Thyroid gland (tissue), 4 donors: ENCODE data around the gene PTPN22. TPM values are rescaled to one million over a fixed set of nuclear protein-coding genes. Genes with fewer than 3 reads are reported as not detected.

ENCODE experiments used
- DNase-seq, 2 donors: peaks; one replicate each; pipeline ENCODE4 v3.0.0-alpha.2; 2019
- H3K27ac ChIP-seq, 3 donors: fragments of 200-600 bp; sonication (generic); 1 replicate in 2 of 3; 2 replicates in 1 of 3; pipeline ENCODE4 v1.5.1; 2016 to 2019; ENCODE audit warnings: mild to moderate bottlenecking in 1 of 3, moderate library complexity in 1 of 3
- H3K27me3 ChIP-seq: fragments of 200-600 bp; sonication (generic); one replicate; pipeline ENCODE4 v1.5.1; 2019
- H3K36me3 ChIP-seq, 2 donors: fragments of 200-600 bp; sonication (generic); one replicate each; pipeline ENCODE4 v1.5.1; 2016 to 2019
- H3K4me1 ChIP-seq, 2 donors: fragments of 200-600 bp; sonication (generic); one replicate each; pipeline ENCODE4 v1.5.1; 2017 to 2019
- H3K4me3 ChIP-seq, 3 donors: fragments of 200-600 bp; sonication (generic); replicated peaks in 1 of 3; 1 replicate in 2 of 3; 2 replicates in 1 of 3; pipeline ENCODE4 v1.5.1; 2016; ENCODE audit warnings: mild to moderate bottlenecking in 1 of 3
- H3K9me3 ChIP-seq: fragments of 200-600 bp; sonication (generic); one replicate; pipeline ENCODE4 v1.5.1; 2017
- POLR2A ChIP-seq, 2 donors: fragments of 450-650 bp; IDR thresholded peaks; one replicate each; pipeline ENCODE4 v1.6.1; 2017; ENCODE audit warnings: antibody characterized with exemption in 2 of 2, mild to moderate bottlenecking in 2 of 2, moderate library complexity in 1 of 2
- WGBS, 2 donors: methylation state at CpG; one replicate each; pipeline ENCODE4 v1.1.5; 2017; 5-methylcytosine and 5-hydroxymethylcytosine counted together
- intact Hi-C: fragments of 100-400 bp; cut with DNase I; formaldehyde crosslinking; loops from one replicate; pipeline ENCODE4 v1.15.1; 2023
- total RNA-seq, 4 donors: library from RNA; depleted of rRNA; stranded (reverse); fragments of >200 nt; gene quantifications; one replicate each; pipeline ENCODE4 v1.2.3, GENCODE V29; 2016
- TF ChIP-seq, protein P1 (sequence below), 6 experiments: fragments of 200-600 bp in 3 of 6; fragments of 450-650 bp in 3 of 6; sonication (generic) in 3 of 6; IDR thresholded peaks; one replicate each; pipeline ENCODE4 v1.5.1; 2016 to 2019; ENCODE audit warnings: antibody characterized with exemption in 6 of 6, mild to moderate bottlenecking in 2 of 6, inconsistent platforms in 1 of 6, moderate library complexity in 1 of 6

The PTPN22 gene
- 1 to 10 TPM in 2 of 4 donors, under 1 TPM in 1, not detected in 1; 0.89 to 6.2 (median 2.6) TPM for total RNA-seq

DNA sequence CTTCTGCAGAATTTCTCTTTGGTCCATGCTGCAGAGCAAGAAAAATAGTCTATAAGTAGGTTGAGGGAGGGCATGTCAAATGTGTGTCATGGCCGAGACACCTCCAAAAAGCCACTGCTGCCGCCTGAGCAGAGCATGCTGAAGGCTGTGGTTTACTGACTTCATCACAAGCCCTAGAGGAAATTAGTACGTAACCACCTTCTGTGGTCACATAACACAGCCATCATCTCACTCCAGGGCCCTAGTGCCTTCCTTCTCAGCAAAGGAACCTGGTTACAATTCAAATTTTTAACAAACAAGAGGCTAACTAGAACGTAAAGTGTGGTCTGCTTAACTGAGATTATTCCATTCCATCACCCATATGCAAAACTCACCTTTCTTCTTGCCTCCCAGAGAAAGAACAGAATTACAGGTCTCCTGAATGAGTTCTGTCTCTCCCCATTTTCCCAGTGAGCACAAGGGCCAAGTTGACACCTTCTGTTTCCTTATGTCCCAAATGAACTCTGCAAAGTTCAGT lies at the start of gene PTPN22:
PTPN22 (minus strand) TSS at position 116 of the 517 bp plus-strand sequence.
- Histone ChIP-seq H3K27ac (no peak within 1 kb of the TSS), H3K4me1 (no peaks in the 10 kb centered on the region), H3K27me3 (no peaks in the 10 kb centered on the region), H3K4me3 (no peak within 1 kb of the TSS), H3K36me3 (no peaks in the 10 kb centered on the region), H3K9me3 (no peaks in the 10 kb centered on the region)
- intact Hi-C loops = no loop called here
- peak in 1 of 2 donors; percentile 16 for TF ChIP-seq POLR2A (IDR thresholded peaks at IDR 0.05)
- TF ChIP-seq, protein P1, sequence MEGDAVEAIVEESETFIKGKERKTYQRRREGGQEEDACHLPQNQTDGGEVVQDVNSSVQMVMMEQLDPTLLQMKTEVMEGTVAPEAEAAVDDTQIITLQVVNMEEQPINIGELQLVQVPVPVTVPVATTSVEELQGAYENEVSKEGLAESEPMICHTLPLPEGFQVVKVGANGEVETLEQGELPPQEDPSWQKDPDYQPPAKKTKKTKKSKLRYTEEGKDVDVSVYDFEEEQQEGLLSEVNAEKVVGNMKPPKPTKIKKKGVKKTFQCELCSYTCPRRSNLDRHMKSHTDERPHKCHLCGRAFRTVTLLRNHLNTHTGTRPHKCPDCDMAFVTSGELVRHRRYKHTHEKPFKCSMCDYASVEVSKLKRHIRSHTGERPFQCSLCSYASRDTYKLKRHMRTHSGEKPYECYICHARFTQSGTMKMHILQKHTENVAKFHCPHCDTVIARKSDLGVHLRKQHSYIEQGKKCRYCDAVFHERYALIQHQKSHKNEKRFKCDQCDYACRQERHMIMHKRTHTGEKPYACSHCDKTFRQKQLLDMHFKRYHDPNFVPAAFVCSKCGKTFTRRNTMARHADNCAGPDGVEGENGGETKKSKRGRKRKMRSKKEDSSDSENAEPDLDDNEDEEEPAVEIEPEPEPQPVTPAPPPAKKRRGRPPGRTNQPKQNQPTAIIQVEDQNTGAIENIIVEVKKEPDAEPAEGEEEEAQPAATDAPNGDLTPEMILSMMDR (IDR thresholded peaks at IDR 0.05) = no peak
- 82 to 84% methylated on average over 4 of the region's 4 CpGs for WGBS, 2 donors
- peak; percentile 8 to 18 for DNase-seq

DNA sequence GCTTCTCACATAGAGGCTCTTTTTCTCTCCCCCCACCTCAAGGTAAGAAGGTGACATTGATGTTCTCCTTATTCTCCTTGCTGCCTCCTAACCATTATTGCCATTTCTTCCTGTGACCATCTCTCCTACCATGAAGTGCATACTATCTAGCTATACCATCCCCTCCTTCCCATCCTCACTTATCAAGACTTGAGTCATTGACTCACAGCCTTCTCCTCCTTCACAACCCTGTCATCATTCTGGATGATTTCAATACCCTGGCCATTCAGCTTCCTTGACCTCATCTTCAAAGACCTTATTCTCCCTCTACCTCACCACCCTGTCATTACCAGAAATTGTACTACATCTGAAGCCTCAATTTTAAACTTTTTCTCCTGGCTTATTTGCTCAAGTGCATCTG lies 46.7 kb upstream of the PTPN22 start:
- H3K36me3 ChIP-seq = no peaks in the 10 kb centered on the region
- H3K9me3 ChIP-seq = no peaks in the 10 kb centered on the region
- TF ChIP-seq, protein P1 (IDR thresholded peaks at IDR 0.05) = no peak
- TF ChIP-seq POLR2A (IDR thresholded peaks at IDR 0.05) = no peak
- no peak overlapping the region for H3K27ac ChIP-seq
- no peaks in the 10 kb centered on the region for H3K27me3 ChIP-seq
- DNase-seq = no peak
- H3K4me1 ChIP-seq = peaks cover 2% of the 10 kb centered on the region in 2 donors
- intact Hi-C loops = no loop called here
- no peak overlapping the region for H3K4me3 ChIP-seq

DNA sequence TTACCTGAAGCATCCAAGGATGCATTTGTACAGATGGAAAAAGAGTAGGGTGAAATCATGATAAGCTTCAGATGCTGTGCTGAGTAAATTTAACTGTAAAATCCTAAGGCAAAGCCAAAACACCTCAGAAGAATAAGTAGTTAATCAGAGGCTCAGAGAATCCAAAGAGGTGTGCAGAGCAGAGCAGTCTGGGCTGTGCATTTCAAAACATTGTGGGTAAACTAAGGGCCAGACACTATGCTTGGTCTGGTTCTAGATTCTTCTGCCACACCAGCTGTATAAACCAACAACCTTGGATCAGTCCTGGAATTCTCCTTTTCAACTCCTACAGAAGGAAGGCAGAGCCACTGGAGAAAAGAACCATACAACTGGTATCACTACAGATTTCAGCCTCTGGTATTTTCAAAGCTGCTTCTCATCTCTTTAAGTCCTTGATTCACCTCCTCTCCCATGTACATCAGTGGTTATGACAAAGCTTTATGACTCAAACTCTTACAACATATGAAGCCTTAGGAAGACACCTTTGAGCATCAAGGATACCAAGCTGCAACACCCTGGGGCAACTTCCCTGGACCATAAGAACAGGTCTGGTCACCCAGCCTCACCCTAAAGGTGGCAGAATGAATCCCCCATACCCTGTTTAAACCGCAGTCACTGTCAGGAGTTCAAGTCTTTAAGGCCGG lies 46.0 kb upstream of the PTPN22 start:
- Histone ChIP-seq H3K4me3 (no peak overlapping the region), H3K27me3 (no peaks in the 10 kb centered on the region), H3K36me3 (no peaks in the 10 kb centered on the region), H3K9me3 (no peaks in the 10 kb centered on the region), H3K27ac (no peak overlapping the region), H3K4me1 (peaks cover 8 to 9% of the 10 kb centered on the region in 2 donors)
- no peak for DNase-seq
- intact Hi-C loops = no loop called here
- no peak for TF ChIP-seq POLR2A (IDR thresholded peaks at IDR 0.05)
- TF ChIP-seq, protein P1 (IDR thresholded peaks at IDR 0.05) = no peak
- 79 to 92% methylated on average over 2 of the region's 2 CpGs for WGBS, 2 donors

DNA sequence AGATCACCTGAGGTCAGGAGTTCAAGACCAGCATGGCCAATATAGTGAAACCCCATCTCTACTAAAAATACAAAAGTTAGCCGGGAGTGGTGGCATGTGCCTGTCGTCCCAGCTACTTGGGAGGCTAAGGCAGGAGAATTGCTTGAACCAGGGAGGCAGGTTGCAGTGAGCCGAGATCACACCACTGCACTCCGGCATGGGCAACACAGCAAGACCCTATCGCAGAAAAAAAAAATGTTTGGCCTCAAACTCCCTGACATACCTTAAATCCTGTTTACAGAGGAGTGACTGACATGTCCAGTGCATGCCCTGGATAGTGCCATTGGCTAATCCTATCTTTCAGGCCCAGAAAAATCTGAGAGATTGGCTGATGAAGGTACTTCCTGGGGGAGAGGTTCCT lies 45.5 kb upstream of the PTPN22 start:
- WGBS, 2 donors = 91 to 99% methylated on average over 5 of the region's 5 CpGs
- TF ChIP-seq, protein P1 (IDR thresholded peaks at IDR 0.05) = no peak
- TF ChIP-seq POLR2A (IDR thresholded peaks at IDR 0.05) = no peak
- H3K4me1 ChIP-seq = peaks cover 8 to 11% of the 10 kb centered on the region in 2 donors

DNA sequence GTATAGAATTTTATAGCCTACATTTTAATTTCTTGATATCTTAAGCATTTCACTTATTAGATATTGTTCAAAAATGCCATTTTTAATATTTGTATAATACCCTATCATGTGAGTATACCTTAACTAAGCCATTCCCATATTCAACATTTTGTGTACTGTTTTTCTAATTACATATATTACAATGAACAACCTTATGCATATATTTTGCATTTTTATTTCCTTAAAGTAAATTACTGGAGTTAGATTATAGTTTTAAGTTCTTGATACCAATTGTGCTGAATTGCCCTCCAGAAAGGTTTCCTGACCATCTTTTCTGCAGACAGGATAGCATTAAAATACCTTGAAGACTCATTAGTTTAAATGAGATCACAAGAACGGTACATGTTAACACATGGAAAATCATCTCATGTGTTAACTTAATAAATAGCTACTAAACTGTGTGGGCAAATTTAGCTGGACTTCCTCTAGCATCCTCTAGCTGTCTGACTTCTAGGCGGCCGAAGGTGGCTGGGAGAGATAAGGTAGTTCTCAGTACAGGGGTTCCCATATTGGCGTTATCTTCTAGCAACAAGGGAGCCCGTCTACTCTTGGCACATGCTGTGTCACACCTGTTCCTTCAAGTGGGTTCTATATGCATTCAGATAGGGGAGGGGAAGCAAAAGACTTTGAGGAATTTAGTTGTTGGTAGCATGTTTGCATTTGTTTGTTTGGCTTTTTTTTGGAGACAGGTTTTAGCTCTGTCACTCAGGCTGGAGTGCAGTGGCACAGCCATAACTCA lies 42.6 kb upstream of the PTPN22 start:
- Histone ChIP-seq H3K4me1 (peaks cover 8 to 11% of the 10 kb centered on the region in 2 donors), H3K36me3 (peaks cover 0 to 5% of the 10 kb centered on the region in 2 donors), H3K4me3 (no peak overlapping the region), H3K27ac (no peak overlapping the region), H3K27me3 (no peaks in the 10 kb centered on the region), H3K9me3 (no peaks in the 10 kb centered on the region)
- no peak for TF ChIP-seq POLR2A (IDR thresholded peaks at IDR 0.05)
- TF ChIP-seq, protein P1 (IDR thresholded peaks at IDR 0.05) = no peak
- intact Hi-C loops = no loop called here
- 91 to 94% methylated on average over 5 of the region's 5 CpGs for WGBS, 2 donors
- DNase-seq = no peak

More for the DNA sequence above, 45.5 kb upstream of the PTPN22 start:
- Histone ChIP-seq H3K4me3 (no peak overlapping the region), H3K27ac (no peak overlapping the region), H3K9me3 (no peaks in the 10 kb centered on the region), H3K27me3 (no peaks in the 10 kb centered on the region), H3K36me3 (no peaks in the 10 kb centered on the region)
- intact Hi-C loops = no loop called here
- no peak for DNase-seq
